Measurements from ENCODE around the gene SMAD6. TPM values are rescaled to one million over a fixed set of nuclear protein-coding genes. Genes with fewer than 3 reads are reported as not detected.
A peak's percentile ranks its signal among the peaks of the same experiment; 100 is the strongest.

SMAD6 gene
- total RNA-seq, 6 experiments from 2014 or later, result 10.5 to 17.2 (median 12.3) TPM

GRCh38 chr15:66670762-66671580 lies 31.1 kb upstream of the SMAD6 start:
- H3K27ac ChIP-seq, result no peak overlapping the region
- DNase-seq (no peak), ATAC-seq (peak in 1 of 4 donors; percentile 45)
- H3K36me3 ChIP-seq, result no peaks in the 10 kb centered on the region
- H3K9me3 ChIP-seq, result no peaks in the 10 kb centered on the region
- TF ChIP-seq, protein P1, sequence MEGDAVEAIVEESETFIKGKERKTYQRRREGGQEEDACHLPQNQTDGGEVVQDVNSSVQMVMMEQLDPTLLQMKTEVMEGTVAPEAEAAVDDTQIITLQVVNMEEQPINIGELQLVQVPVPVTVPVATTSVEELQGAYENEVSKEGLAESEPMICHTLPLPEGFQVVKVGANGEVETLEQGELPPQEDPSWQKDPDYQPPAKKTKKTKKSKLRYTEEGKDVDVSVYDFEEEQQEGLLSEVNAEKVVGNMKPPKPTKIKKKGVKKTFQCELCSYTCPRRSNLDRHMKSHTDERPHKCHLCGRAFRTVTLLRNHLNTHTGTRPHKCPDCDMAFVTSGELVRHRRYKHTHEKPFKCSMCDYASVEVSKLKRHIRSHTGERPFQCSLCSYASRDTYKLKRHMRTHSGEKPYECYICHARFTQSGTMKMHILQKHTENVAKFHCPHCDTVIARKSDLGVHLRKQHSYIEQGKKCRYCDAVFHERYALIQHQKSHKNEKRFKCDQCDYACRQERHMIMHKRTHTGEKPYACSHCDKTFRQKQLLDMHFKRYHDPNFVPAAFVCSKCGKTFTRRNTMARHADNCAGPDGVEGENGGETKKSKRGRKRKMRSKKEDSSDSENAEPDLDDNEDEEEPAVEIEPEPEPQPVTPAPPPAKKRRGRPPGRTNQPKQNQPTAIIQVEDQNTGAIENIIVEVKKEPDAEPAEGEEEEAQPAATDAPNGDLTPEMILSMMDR (IDR thresholded peaks at IDR 0.05), result no peak
- no peak for TF ChIP-seq POLR2A (IDR thresholded peaks at IDR 0.05)
- H3K27me3 ChIP-seq, result no peaks in the 10 kb centered on the region
- H3K4me1 ChIP-seq, result no peaks in the 10 kb centered on the region
- WGBS (ENCODE audit: insufficient coverage, low coverage, low lambda C conversion rate, missing lambda C conversion rate), result 79% methylated on average over 18 of the region's 23 CpGs
- no peak overlapping the region for H3K4me3 ChIP-seq
- intact Hi-C loops (cut with DNase I), result no loop called here

GRCh38 chr15:66672867-66673266 lies 29.2 kb upstream of the SMAD6 start:
- TF ChIP-seq, protein P1 (IDR thresholded peaks at IDR 0.05), result no peak
- TF ChIP-seq POLR2A (IDR thresholded peaks at IDR 0.05), result no peak
- H3K9me3 ChIP-seq, result no peaks in the 10 kb centered on the region
- no peak overlapping the region for H3K4me3 ChIP-seq
- no peaks in the 10 kb centered on the region for H3K27me3 ChIP-seq
- DNase-seq, result no peak
- intact Hi-C loops (cut with DNase I), result no loop called here
- no peaks in the 10 kb centered on the region for H3K36me3 ChIP-seq
- 75% methylated on average over 5 of the region's 5 CpGs for WGBS (ENCODE audit: insufficient coverage, low coverage, low lambda C conversion rate, missing lambda C conversion rate)
- no peaks in the 10 kb centered on the region for H3K4me1 ChIP-seq
- no peak for ATAC-seq
- no peak overlapping the region for H3K27ac ChIP-seq

DNA sequence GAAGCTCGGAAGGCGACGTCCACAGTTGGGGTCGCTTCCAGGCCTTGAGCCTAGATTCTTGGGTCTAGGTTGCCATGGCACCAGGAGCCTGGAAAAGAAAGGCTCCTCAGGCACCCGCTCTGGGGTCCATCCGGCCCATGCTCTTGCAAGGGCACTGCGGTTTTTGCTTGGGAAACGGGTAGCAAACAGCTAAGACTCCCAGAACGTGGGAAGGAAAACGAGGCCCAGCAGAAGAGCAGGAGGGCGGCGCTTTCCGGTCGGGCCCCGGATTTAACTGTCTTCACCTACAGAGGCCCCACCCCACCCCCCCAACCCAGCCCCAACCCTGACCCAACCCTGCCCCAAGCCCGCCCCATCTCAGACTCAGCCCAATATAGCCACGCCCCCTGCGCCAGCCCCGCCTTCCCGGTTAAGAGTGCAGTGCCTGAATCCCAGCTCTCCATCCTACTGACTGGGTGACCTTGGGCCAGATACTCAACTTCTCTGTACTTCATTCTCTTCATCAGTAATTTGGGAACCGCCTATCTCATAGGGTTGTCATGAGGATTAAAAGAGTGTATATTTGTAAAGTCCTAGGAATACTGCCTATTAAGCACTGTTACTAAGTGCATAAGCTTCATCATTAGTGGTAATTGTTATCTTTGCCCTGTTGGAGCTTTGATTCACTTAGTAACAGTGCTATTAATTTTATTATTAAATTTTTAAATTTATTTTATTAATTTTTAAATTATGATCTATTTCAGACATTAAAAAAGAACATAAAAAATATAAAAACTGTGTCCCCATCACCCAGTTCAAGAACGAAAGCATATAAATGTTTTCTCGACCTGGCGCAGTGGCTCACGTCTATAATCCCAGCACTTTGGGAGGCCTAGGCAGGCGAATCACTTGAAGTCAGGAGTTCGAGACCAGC lies 28.4 kb upstream of the SMAD6 start:
- Histone ChIP-seq H3K4me1 (no peaks in the 10 kb centered on the region), H3K27ac (no peak overlapping the region), H3K36me3 (no peaks in the 10 kb centered on the region), H3K4me3 (no peak overlapping the region), H3K27me3 (no peaks in the 10 kb centered on the region), H3K9me3 (no peaks in the 10 kb centered on the region)
- 76% methylated on average over 9 of the region's 27 CpGs for WGBS (ENCODE audit: insufficient coverage, low coverage, low lambda C conversion rate, missing lambda C conversion rate)
- peak in 1 of 3 donors; percentile 63 for DNase-seq
- TF ChIP-seq, protein P1 (IDR thresholded peaks at IDR 0.05), result no peak
- TF ChIP-seq POLR2A (IDR thresholded peaks at IDR 0.05), result no peak
- ATAC-seq, result peak; percentile 30 to 67 (median 52)
- intact Hi-C loops (cut with DNase I), result no loop called here

DNA sequence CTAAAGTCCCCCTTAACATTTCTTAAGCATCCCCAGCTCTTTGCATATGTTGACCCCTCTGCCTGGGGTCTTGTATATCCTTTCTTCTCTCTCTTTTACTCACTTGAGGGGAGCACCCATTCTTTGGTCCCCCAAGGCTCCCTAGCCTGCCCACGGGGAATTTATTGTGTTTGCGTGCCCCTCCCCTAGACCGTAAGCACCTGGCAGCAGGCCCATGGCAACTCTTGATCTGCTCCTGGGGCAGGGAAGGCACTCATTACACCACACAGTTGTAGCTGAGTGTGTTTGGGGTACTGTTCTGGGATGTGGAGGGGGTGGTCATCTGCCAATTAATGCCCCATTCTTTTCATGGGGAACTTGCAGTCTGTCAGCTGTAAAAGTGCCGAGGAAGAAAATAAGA lies 27.3 kb upstream of the SMAD6 start:
- Histone ChIP-seq H3K9me3 (no peaks in the 10 kb centered on the region), H3K4me3 (no peak overlapping the region), H3K36me3 (no peaks in the 10 kb centered on the region), H3K4me1 (no peaks in the 10 kb centered on the region), H3K27me3 (no peaks in the 10 kb centered on the region), H3K27ac (no peak overlapping the region)
- intact Hi-C loops (cut with DNase I), result no loop called here
- ATAC-seq, result no peak
- DNase-seq, result no peak
- TF ChIP-seq, protein P1 (IDR thresholded peaks at IDR 0.05), result no peak
- no peak for TF ChIP-seq POLR2A (IDR thresholded peaks at IDR 0.05)
- no CpG with 5 or more reads among the region's 4 CpGs for WGBS (ENCODE audit: insufficient coverage, low coverage, low lambda C conversion rate, missing lambda C conversion rate)

All from right lobe of liver (tissue), 6 donors.